HG02759 (cell line): ENCODE measurements around the gene THAP7.

ENCODE experiments used
- ATAC-seq: cut with Tn5 transposase; IDR thresholded peaks from one replicate; pipeline ENCODE4 v1.9.1; 2021; ENCODE audit warnings: mild to moderate bottlenecking, moderate library complexity; ENCODE audit not compliant: unreplicated experiment

THAP7 gene

GRCh38 chr22:20949698-20950183 is 52.2 kb downstream of the THAP7 start:
- no peak for ATAC-seq
